Keratinocyte (primary cell): ENCODE measurements around the gene GUSB. TPM values are rescaled to one million over a fixed set of nuclear protein-coding genes. Genes with fewer than 3 reads are reported as not detected.
"Not testable (repeated sequence)": the region's sequence is repeated elsewhere in the genome, so short reads cannot be mapped to it uniquely, and the experiment has no call there.

Experiments
- DNase-seq: peaks from one replicate; pipeline ENCODE4 v3.0.0-alpha.2; 2011; ENCODE audit warnings: low read depth, missing footprints, low spot score
- FAIRE-seq: peaks from 2 replicates; lab custom pipeline; 2011; peaks lifted over from hg19 to GRCh38; lab: Jason Lieb, UNC
- H2AFZ ChIP-seq: 2 replicates; pipeline ENCODE4 v1.6.0; 2012; ENCODE audit warnings: low read length, control low read depth, inconsistent platforms; ENCODE audit not compliant: control insufficient read depth
- H3K27ac ChIP-seq: 2 replicates; pipeline ENCODE4 v1.5.1; 2011; ENCODE audit warnings: low read length; ENCODE audit not compliant: control insufficient read depth, insufficient read depth
- H3K27me3 ChIP-seq: 3 replicates; pipeline ENCODE4 v1.6.0; 2011; ENCODE audit warnings: low read length; ENCODE audit not compliant: control insufficient read depth, insufficient read depth; ENCODE audit errors: extremely low read depth
- H3K36me3 ChIP-seq, 2 experiments: 2 replicates in 1 of 2; 3 replicates in 1 of 2; pipeline ENCODE4 v1.5.1; 2011; ENCODE audit warnings: low read length in 2 of 2, mild to moderate bottlenecking in 1 of 2; ENCODE audit not compliant: control insufficient read depth in 2 of 2, insufficient read depth in 2 of 2; ENCODE audit errors: extremely low read depth in 1 of 2
- H3K4me1 ChIP-seq: 3 replicates; pipeline ENCODE4 v1.5.1; 2011; ENCODE audit warnings: low read length; ENCODE audit not compliant: control insufficient read depth, insufficient read depth; ENCODE audit errors: extremely low read depth
- H3K4me2 ChIP-seq: 3 replicates; pipeline ENCODE4 v1.6.0; 2011; ENCODE audit warnings: low read depth, low read length; ENCODE audit not compliant: control insufficient read depth, insufficient read depth; ENCODE audit errors: extremely low read depth
- H3K4me3 ChIP-seq, 3 experiments: fragments of 200-600 bp in 1 of 3; sonication (generic) in 1 of 3; 2 replicates in 2 of 3; 3 replicates in 1 of 3; pipeline ENCODE4 v1.5.1; 2011 to 2016; ENCODE audit warnings: low read length in 3 of 3, mild to moderate bottlenecking in 3 of 3, control low read depth in 2 of 3, inconsistent platforms in 1 of 3, low read depth in 1 of 3, mixed read lengths in 1 of 3, mixed run types in 1 of 3, moderate library complexity in 1 of 3; ENCODE audit not compliant: control insufficient read depth in 2 of 3, insufficient read depth in 2 of 3; ENCODE audit errors: extremely low read depth in 1 of 3
- H3K79me2 ChIP-seq: 2 replicates; pipeline ENCODE4 v1.6.0; 2012; ENCODE audit warnings: low read length; ENCODE audit not compliant: control insufficient read depth, insufficient read depth
- H3K9ac ChIP-seq: 3 replicates; pipeline ENCODE4 v1.6.0; 2011; ENCODE audit warnings: low read length; ENCODE audit not compliant: control insufficient read depth, insufficient read depth; ENCODE audit errors: extremely low read depth
- H3K9me1 ChIP-seq: 3 replicates; pipeline ENCODE4 v1.6.0; 2011; ENCODE audit warnings: low read length; ENCODE audit not compliant: control insufficient read depth, insufficient read depth; ENCODE audit errors: extremely low read depth
- H3K9me3 ChIP-seq: 2 replicates; pipeline ENCODE4 v1.5.1; 2012; ENCODE audit warnings: low read depth, low read length; ENCODE audit not compliant: control insufficient read depth
- H4K20me1 ChIP-seq: 3 replicates; pipeline ENCODE4 v1.6.0; 2011; ENCODE audit warnings: low read length; ENCODE audit not compliant: control insufficient read depth, insufficient read depth; ENCODE audit errors: extremely low read depth
- CTCF ChIP-seq, 3 experiments: IDR thresholded peaks in 1 of 3; conservative IDR thresholded peaks in 1 of 3; optimal IDR thresholded peaks in 1 of 3; 2 replicates in 2 of 3; 3 replicates in 1 of 3; pipeline versions ENCODE3 to v1.5.1; 2011; ENCODE audit warnings: low read length in 3 of 3, mild to moderate bottlenecking in 3 of 3, moderate library complexity in 2 of 3, control low read depth in 1 of 3, inconsistent platforms in 1 of 3; ENCODE audit not compliant: insufficient read depth in 2 of 3; ENCODE audit errors: extremely low read depth in 1 of 3
- EZH2 ChIP-seq: IDR thresholded peaks from one replicate; pipeline ENCODE4 v1.6.1; 2012; ENCODE audit warnings: inconsistent platforms, mild to moderate bottlenecking, low read length, moderate library complexity
- dilution Hi-C: fragments of 300-500 bp; cut with MboI; formaldehyde crosslinking; loops from one replicate; pipeline ENCODE4 v1.7.0; 2020; ENCODE audit warnings: low sequenced_read_pairs; ENCODE audit not compliant: extremely low pct_ligation_motif_present
- polyA plus RNA-seq, 5 experiments: library from polyadenylated mRNA; depleted of rRNA in 3 of 5; stranded (reverse) in 3 of 5; stranded (forward) in 1 of 5; unstranded in 1 of 5; fragments of >200 nt; gene quantifications; 1 replicate in 1 of 5; 2 replicates in 3 of 5; 3 replicates in 1 of 5; pipeline versions ENCODE4 v1.2.1 to v1.2.3, GENCODE V29; 2011 to 2012; ENCODE audit warnings: missing spikeins in 2 of 5, low read depth in 1 of 5, low replicate concordance in 1 of 5

The GUSB gene
- polyA plus RNA-seq, 1 donor (not counting 4 experiments of a cell fraction or from before 2014, with no cell fraction given) = 13.3 TPM

GRCh38 chr7:65951837-65952578, 30.0 kb downstream of the GUSB start:
- no peak overlapping the region for H2AFZ ChIP-seq
- H3K4me1 ChIP-seq = no peaks in the 10 kb centered on the region
- no peaks in the 10 kb centered on the region for H3K27me3 ChIP-seq
- H3K9me1 ChIP-seq = no peaks in the 10 kb centered on the region
- H3K36me3 ChIP-seq = peaks cover 2 to 13% of the 10 kb centered on the region in 2 experiments
- FAIRE-seq (no peak), DNase-seq (no peak)
- H3K9me3 ChIP-seq = no peaks in the 10 kb centered on the region
- H3K4me3 ChIP-seq = no peak overlapping the region
- no peak overlapping the region for H3K9ac ChIP-seq
- no peaks in the 10 kb centered on the region for H4K20me1 ChIP-seq
- dilution Hi-C loops = no loop called here
- no peak overlapping the region for H3K27ac ChIP-seq
- no peak for TF ChIP-seq EZH2
- TF ChIP-seq CTCF (optimal IDR thresholded peaks at IDR 0.05 in 1 of 3, IDR thresholded peaks at IDR 0.05 in 1 of 3, conservative IDR thresholded peaks at IDR 0.05 in 1 of 3; ENCODE audit: extremely low read depth in 1 of 3, insufficient read depth in 2 of 3, low read length in 3 of 3) = no peak
- H3K4me2 ChIP-seq = no peak overlapping the region
- H3K79me2 ChIP-seq = no peaks in the 10 kb centered on the region

- dilution Hi-C loops = no loop called here
Measured at GRCh38 chr7:65946904-65947303, 35.1 kb downstream of the GUSB start.

DNA sequence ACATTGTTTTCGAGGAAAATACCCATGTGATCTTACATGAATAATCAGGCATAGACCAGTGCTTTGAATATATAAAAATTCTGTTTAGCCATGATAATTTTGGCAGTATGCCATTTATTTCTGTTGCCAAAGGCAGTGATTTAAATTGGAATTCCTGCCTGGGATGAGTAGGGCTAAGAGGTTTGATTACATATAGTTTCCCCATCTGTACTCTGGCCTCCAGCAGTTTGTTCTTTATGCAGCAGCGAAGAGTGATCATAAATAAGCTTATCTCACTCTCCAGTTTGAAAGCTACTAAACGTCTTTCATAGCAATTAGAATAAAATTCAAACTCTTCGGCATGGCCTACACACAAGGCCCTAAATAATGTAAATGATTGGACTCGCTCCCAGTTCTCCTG, 36.2 kb downstream of the GUSB start:
- peak; percentile 46 for FAIRE-seq
- H3K27me3 ChIP-seq, dilution Hi-C loops: not testable (repeated sequence)

More at GRCh38 chr7:65946904-65947303, 35.1 kb downstream of the GUSB start:
- H3K9ac ChIP-seq = no peak overlapping the region
- TF ChIP-seq CTCF (optimal IDR thresholded peaks at IDR 0.05 in 1 of 3, IDR thresholded peaks at IDR 0.05 in 1 of 3, conservative IDR thresholded peaks at IDR 0.05 in 1 of 3; ENCODE audit: extremely low read depth in 1 of 3, insufficient read depth in 2 of 3, low read length in 3 of 3) (no peak), EZH2 (no peak)
- no peaks in the 10 kb centered on the region for H4K20me1 ChIP-seq
- peak overlapping the region; percentile 11 for H3K27ac ChIP-seq
- no peak for FAIRE-seq
- no peaks in the 10 kb centered on the region for H3K27me3 ChIP-seq
- H3K79me2 ChIP-seq = no peaks in the 10 kb centered on the region
- H3K9me1 ChIP-seq = no peaks in the 10 kb centered on the region
- no peak overlapping the region for H3K4me2 ChIP-seq
- no peaks in the 10 kb centered on the region for H3K36me3 ChIP-seq
- H3K4me1 ChIP-seq = no peaks in the 10 kb centered on the region
- DNase-seq = no peak
- H2AFZ ChIP-seq = no peak overlapping the region
- no peaks in the 10 kb centered on the region for H3K9me3 ChIP-seq
- H3K4me3 ChIP-seq = no peak overlapping the region

More for the DNA sequence above, 36.2 kb downstream of the GUSB start:
- not testable (repeated sequence) for H3K4me1 ChIP-seq, H3K4me2 ChIP-seq, H3K36me3 ChIP-seq, H3K79me2 ChIP-seq, H3K9me1 ChIP-seq, H3K4me3 ChIP-seq, H3K27ac ChIP-seq, H2AFZ ChIP-seq, H3K9me3 ChIP-seq, H3K9ac ChIP-seq, DNase-seq, H4K20me1 ChIP-seq
